Neural crest cell (in vitro differentiated cells): ENCODE results near the gene NCAPG2. TPM values are rescaled to one million over a fixed set of nuclear protein-coding genes. Genes with fewer than 3 reads are reported as not detected.

Experiments used
- DNase-seq: peaks from one replicate; pipeline ENCODE4 v3.0.0; 2021; ENCODE audit warnings: low read depth, mixed read lengths, low spot score
- H3K27ac Mint-ChIP-seq: one replicate; pipeline ENCODE4 v1.8.0; 2021; ENCODE audit warnings: mild to moderate bottlenecking, mixed read lengths; ENCODE audit not compliant: unreplicated experiment
- H3K27me3 Mint-ChIP-seq: 2 replicates; pipeline ENCODE4 v1.8.0; 2021; ENCODE audit warnings: low read depth, mild to moderate bottlenecking, mixed read lengths
- H3K36me3 Mint-ChIP-seq: 2 replicates; pipeline ENCODE4 v1.8.0; 2021; ENCODE audit warnings: low read depth, mild to moderate bottlenecking, mixed read lengths
- H3K4me1 Mint-ChIP-seq: 2 replicates; pipeline ENCODE4 v1.8.0; 2021; ENCODE audit warnings: mixed read lengths
- H3K4me3 Mint-ChIP-seq: one replicate; pipeline ENCODE4 v1.8.0; 2021; ENCODE audit warnings: mild to moderate bottlenecking, mixed read lengths
- H3K9me3 Mint-ChIP-seq: 2 replicates; pipeline ENCODE4 v1.8.0; 2021; ENCODE audit warnings: mixed read lengths
- total RNA-seq: library from RNA; stranded (reverse); gene quantifications from 2 replicates; pipeline ENCODE4 v1.2.1, GENCODE V29; 2021
- TF ChIP-seq, protein P1 (sequence below): fragments of 200-600 bp; sonication (generic); conservative IDR thresholded peaks from 2 replicates; pipeline ENCODE4 v1.5.0; 2021; ENCODE audit warnings: antibody characterized with exemption, mild to moderate bottlenecking

Gene NCAPG2
- total RNA-seq, 1 donor from 2014 or later: 84.9 TPM

- no peaks in the 10 kb centered on the region for H3K9me3 Mint-ChIP-seq
Observed at GRCh38 chr7:158649279-158649678, 55.3 kb downstream of the NCAPG2 start.

DNA sequence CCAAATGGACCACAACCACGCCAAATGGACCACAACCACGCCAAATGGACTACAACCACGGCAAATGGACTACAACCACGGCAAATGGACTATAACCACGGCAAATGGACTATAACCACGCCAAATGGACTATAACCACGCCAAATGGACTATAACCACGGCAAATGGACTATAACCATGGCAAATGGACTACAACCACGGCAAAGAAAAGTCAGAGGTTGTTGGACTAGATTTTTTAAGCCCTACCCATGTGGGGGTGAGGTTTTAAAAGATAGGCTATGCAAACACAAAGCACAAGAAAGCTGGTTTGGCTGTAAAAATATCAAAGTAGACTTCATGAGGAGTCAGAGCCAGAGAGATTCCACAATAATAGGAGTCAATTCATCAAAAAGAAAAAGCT lies 55.8 kb downstream of the NCAPG2 start:
- Mint-ChIP-seq H3K27me3 (no peaks in the 10 kb centered on the region), H3K9me3 (no peaks in the 10 kb centered on the region), H3K4me3 (no peak overlapping the region), H3K36me3 (peaks cover 37% of the 10 kb centered on the region), H3K27ac (no peak overlapping the region), H3K4me1 (no peaks in the 10 kb centered on the region)
- TF ChIP-seq, protein P1, sequence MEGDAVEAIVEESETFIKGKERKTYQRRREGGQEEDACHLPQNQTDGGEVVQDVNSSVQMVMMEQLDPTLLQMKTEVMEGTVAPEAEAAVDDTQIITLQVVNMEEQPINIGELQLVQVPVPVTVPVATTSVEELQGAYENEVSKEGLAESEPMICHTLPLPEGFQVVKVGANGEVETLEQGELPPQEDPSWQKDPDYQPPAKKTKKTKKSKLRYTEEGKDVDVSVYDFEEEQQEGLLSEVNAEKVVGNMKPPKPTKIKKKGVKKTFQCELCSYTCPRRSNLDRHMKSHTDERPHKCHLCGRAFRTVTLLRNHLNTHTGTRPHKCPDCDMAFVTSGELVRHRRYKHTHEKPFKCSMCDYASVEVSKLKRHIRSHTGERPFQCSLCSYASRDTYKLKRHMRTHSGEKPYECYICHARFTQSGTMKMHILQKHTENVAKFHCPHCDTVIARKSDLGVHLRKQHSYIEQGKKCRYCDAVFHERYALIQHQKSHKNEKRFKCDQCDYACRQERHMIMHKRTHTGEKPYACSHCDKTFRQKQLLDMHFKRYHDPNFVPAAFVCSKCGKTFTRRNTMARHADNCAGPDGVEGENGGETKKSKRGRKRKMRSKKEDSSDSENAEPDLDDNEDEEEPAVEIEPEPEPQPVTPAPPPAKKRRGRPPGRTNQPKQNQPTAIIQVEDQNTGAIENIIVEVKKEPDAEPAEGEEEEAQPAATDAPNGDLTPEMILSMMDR: no peak
- DNase-seq: no peak

More at GRCh38 chr7:158649279-158649678, 55.3 kb downstream of the NCAPG2 start:
- H3K36me3 Mint-ChIP-seq: peaks cover 33% of the 10 kb centered on the region
- TF ChIP-seq, protein P1: no peak
- H3K4me1 Mint-ChIP-seq: no peaks in the 10 kb centered on the region
- no peaks in the 10 kb centered on the region for H3K27me3 Mint-ChIP-seq
- H3K27ac Mint-ChIP-seq: no peak overlapping the region
- no peak overlapping the region for H3K4me3 Mint-ChIP-seq
- DNase-seq: no peak

GRCh38 chr7:158648168-158648567 lies 56.4 kb downstream of the NCAPG2 start:
- no peak for DNase-seq
- no peak overlapping the region for H3K27ac Mint-ChIP-seq
- H3K4me3 Mint-ChIP-seq: no peak overlapping the region
- H3K9me3 Mint-ChIP-seq: no peaks in the 10 kb centered on the region
- TF ChIP-seq, protein P1: no peak
- peaks cover 37% of the 10 kb centered on the region for H3K36me3 Mint-ChIP-seq
- H3K4me1 Mint-ChIP-seq: no peaks in the 10 kb centered on the region
- H3K27me3 Mint-ChIP-seq: no peaks in the 10 kb centered on the region

DNA sequence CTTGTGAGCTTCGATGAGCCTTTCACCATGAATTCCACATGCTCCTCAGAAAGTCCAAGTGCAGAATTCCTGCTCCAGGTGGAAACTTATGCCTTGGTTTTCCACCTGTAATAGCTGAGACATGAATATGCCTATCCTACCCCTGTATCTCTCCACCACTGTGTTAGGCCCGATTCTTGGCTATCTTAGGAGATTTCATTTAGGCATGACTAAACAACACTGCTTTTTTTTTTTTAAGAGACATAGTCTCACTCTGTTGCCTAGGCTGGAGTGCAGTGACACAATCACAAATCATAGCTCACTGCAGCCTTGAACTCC lies 57.2 kb downstream of the NCAPG2 start:
- TF ChIP-seq, protein P1: no peak
- H3K4me3 Mint-ChIP-seq: no peak overlapping the region
- no peaks in the 10 kb centered on the region for H3K9me3 Mint-ChIP-seq
- H3K4me1 Mint-ChIP-seq: no peaks in the 10 kb centered on the region
- H3K27me3 Mint-ChIP-seq: no peaks in the 10 kb centered on the region
- peaks cover 37% of the 10 kb centered on the region for H3K36me3 Mint-ChIP-seq
- no peak overlapping the region for H3K27ac Mint-ChIP-seq
- no peak for DNase-seq

DNA sequence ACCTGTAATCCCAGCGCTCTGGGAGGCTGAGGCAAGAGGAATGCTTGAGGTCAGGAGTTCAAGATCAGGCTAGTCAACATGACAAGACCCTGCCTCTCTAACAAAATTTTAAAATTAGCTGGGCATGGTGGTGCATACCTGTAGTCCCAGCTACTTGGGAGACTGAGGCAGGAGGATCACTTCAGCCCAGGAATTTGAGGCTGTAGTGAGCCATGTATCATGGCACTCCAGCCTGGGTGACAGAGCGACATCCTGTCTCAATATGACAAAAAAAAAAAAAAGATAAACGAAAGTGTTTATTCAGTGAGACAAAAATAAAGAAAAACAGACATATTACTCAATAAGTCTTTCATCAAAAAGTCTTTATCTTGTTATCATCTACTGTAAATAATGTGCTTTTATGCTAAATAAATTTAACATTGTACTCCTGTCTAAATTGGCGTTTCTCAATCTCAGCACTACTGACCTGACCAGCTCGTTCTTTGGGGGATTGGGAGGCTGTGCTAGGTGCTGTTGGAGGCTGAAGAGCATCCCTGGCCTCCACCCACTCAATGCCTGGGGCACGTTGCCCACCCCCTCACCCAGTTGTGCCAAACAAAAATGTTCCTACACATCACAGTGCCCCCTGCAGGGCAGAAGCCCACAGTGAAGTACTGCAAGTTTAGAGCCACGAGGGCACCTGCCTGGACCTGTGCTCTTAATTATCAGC lies 57.7 kb downstream of the NCAPG2 start:
- no peak overlapping the region for H3K4me3 Mint-ChIP-seq
- no peaks in the 10 kb centered on the region for H3K27me3 Mint-ChIP-seq
- TF ChIP-seq, protein P1: peak; percentile 56
- H3K9me3 Mint-ChIP-seq: no peaks in the 10 kb centered on the region
- no peaks in the 10 kb centered on the region for H3K4me1 Mint-ChIP-seq
- H3K27ac Mint-ChIP-seq: no peak overlapping the region
- peak; percentile 16 for DNase-seq
- peaks cover 36% of the 10 kb centered on the region for H3K36me3 Mint-ChIP-seq
